OCI-LY3 (cell line): Measurements from ENCODE around the gene PPP6R2.

ENCODE experiments used
- EZH2phosphoT487 ChIP-seq: fragments of 200-600 bp; shearing (Covaris generic); IDR thresholded peaks from 2 replicates; pipeline ENCODE4 v1.6.1; 2018; ENCODE audit warnings: antibody characterized with exemption, mixed run types, low read depth
- TF ChIP-seq, protein P1 (sequence below): fragments of 200-600, 300-600 bp; sonication (generic); IDR thresholded peaks from 2 replicates; pipeline ENCODE4 v1.5.1; 2014; ENCODE audit warnings: antibody characterized with exemption, low read length, low read depth

DNA sequence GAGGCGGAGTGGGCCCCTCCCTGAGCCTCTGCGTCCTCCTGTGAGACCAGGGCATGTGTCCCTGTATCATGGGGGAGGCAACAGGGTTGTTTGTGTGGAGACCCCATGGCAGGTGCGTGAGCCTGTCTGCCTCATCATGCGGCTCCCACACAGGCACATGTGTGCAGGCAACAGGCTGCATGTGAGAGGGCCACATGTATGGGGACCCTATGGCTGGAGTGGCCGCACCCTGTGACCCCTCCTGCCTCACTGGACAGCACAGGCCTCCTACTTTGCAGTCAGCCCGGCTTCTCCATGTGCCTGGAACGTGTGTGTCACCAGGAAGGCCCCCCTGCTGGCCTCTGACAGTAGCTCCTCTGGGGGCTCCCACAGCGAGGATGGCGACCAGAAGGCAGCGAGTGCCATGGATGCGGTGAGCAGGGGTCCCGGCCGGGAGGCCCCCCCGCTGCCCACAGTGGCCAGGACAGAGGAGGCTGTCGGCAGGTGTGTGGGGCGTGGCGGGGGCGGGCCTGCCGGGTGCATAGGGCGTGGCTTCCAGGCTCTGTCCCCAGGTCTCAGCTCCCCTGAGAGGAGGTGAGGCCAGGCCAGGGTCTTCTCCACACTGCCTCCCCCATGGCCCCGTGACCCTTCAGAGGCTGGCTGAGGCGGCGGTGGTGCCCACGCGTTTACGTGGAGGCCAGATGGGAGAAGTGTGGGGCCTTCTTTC lies 97.6 kb downstream of the PPP6R2 start:
- TF ChIP-seq, protein P1, sequence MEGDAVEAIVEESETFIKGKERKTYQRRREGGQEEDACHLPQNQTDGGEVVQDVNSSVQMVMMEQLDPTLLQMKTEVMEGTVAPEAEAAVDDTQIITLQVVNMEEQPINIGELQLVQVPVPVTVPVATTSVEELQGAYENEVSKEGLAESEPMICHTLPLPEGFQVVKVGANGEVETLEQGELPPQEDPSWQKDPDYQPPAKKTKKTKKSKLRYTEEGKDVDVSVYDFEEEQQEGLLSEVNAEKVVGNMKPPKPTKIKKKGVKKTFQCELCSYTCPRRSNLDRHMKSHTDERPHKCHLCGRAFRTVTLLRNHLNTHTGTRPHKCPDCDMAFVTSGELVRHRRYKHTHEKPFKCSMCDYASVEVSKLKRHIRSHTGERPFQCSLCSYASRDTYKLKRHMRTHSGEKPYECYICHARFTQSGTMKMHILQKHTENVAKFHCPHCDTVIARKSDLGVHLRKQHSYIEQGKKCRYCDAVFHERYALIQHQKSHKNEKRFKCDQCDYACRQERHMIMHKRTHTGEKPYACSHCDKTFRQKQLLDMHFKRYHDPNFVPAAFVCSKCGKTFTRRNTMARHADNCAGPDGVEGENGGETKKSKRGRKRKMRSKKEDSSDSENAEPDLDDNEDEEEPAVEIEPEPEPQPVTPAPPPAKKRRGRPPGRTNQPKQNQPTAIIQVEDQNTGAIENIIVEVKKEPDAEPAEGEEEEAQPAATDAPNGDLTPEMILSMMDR: no peak
- no peak for TF ChIP-seq EZH2phosphoT487
